Measurements from ENCODE around the gene NUP188.

DNA sequence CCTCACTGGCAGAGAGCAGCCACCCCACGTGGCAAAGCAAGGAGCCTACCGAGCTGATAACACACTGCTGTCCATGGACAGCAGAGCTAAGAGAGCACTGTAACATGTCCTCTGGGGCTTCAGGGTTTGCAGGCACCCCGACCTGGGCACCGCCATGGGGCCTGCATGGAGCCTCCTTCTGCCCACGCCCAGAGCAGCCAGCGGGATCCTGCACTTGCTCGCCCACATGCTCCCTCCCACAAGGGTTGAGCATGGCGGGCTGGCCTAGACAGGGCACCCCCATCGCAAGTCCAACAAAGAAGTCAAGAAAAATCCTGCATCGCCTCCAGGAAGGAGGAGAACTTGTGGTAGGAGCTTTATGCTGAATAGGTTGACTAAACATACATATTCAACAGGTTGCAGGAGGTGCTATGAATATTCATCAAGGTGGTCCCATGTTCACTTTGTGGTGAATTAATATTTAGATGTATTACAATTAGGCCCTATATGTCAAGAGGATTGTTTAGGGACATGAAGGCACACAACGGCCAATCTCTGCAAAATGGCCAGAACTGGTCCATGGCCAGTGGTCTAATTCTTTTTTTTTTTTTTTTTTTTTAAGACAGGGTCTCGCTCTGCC is 85.2 kb downstream of the NUP188 start:
- TF ChIP-seq CTCF (conservative IDR thresholded peaks at IDR 0.05; ENCODE audit: low read depth in 2 of 2) (no peak), REST (IDR thresholded peaks at IDR 0.05; ENCODE audit: unreplicated experiment) (no peak)

Measured in GM23338 (cell line).